Astrocyte (in vitro differentiated cells and primary cell): ENCODE data around the gene MRRF. TPM values are rescaled to one million over a fixed set of nuclear protein-coding genes. Genes with fewer than 3 reads are reported as not detected.

Experiments
- DNase-seq: peaks from one replicate; pipeline ENCODE4 v3.0.0-alpha.2; 2010; ENCODE audit warnings: low read depth
- FAIRE-seq: peaks from 2 replicates; lab custom pipeline; 2011; peaks lifted over from hg19 to GRCh38; lab: Jason Lieb, UNC
- H2AFZ ChIP-seq: 2 replicates; pipeline ENCODE4 v1.6.0; 2012; ENCODE audit warnings: low read depth, low read length, inconsistent platforms
- H3K27ac ChIP-seq: 2 replicates; pipeline ENCODE4 v1.5.1; 2011; ENCODE audit warnings: low read depth, low read length, inconsistent platforms
- H3K27me3 ChIP-seq: 2 replicates; pipeline ENCODE4 v1.6.0; 2011; ENCODE audit warnings: low read length, inconsistent platforms; ENCODE audit not compliant: insufficient read depth
- H3K36me3 ChIP-seq: 2 replicates; pipeline ENCODE4 v1.5.1; 2011; ENCODE audit warnings: low read length, inconsistent platforms; ENCODE audit not compliant: insufficient read depth
- H3K4me1 ChIP-seq: 2 replicates; pipeline ENCODE4 v1.5.1; 2011; ENCODE audit warnings: low read length, inconsistent platforms; ENCODE audit not compliant: insufficient read depth
- H3K4me2 ChIP-seq: 2 replicates; pipeline ENCODE4 v1.6.0; 2012; ENCODE audit warnings: low read length, inconsistent platforms
- H3K4me3 ChIP-seq: 2 replicates; pipeline ENCODE4 v1.5.1; 2011; ENCODE audit warnings: low read depth, mild to moderate bottlenecking, low read length, inconsistent platforms; ENCODE audit not compliant: insufficient read depth
- H3K79me2 ChIP-seq: 2 replicates; pipeline ENCODE4 v1.6.0; 2012; ENCODE audit warnings: mild to moderate bottlenecking, low read length, inconsistent platforms; ENCODE audit not compliant: insufficient read depth
- H3K9ac ChIP-seq: 2 replicates; pipeline ENCODE4 v1.6.0; 2012; ENCODE audit warnings: mild to moderate bottlenecking, low read length, inconsistent platforms
- H3K9me3 ChIP-seq: 2 replicates; pipeline ENCODE4 v1.5.1; 2012; ENCODE audit warnings: low read depth, mild to moderate bottlenecking, low read length, inconsistent platforms; ENCODE audit not compliant: insufficient read depth
- H4K20me1 ChIP-seq: 2 replicates; pipeline ENCODE4 v1.6.0; 2012; ENCODE audit warnings: low read length, inconsistent platforms; ENCODE audit not compliant: insufficient read depth
- H3K27ac Mint-ChIP-seq: one replicate; pipeline ENCODE4 v1.8.0; 2021; ENCODE audit warnings: mild to moderate bottlenecking, mixed read lengths; ENCODE audit not compliant: unreplicated experiment
- H3K27me3 Mint-ChIP-seq: one replicate; pipeline ENCODE4 v1.8.0; 2021; ENCODE audit warnings: low read depth, mixed read lengths; ENCODE audit not compliant: unreplicated experiment
- H3K36me3 Mint-ChIP-seq: one replicate; pipeline ENCODE4 v1.8.0; 2021; ENCODE audit warnings: low read depth, mixed read lengths; ENCODE audit not compliant: unreplicated experiment
- H3K4me1 Mint-ChIP-seq: one replicate; pipeline ENCODE4 v1.8.0; 2021; ENCODE audit warnings: low read depth, mixed read lengths; ENCODE audit not compliant: unreplicated experiment
- H3K4me3 Mint-ChIP-seq: one replicate; pipeline ENCODE4 v1.8.0; 2021; ENCODE audit warnings: mild to moderate bottlenecking, moderate library complexity, mixed read lengths; ENCODE audit not compliant: unreplicated experiment
- H3K9me3 Mint-ChIP-seq: one replicate; pipeline ENCODE4 v1.8.0; 2021; ENCODE audit warnings: mild to moderate bottlenecking, mixed read lengths; ENCODE audit not compliant: unreplicated experiment
- CTCF ChIP-seq: IDR thresholded peaks from 2 replicates; pipeline ENCODE4 v1.5.1; 2011; ENCODE audit warnings: low read depth, mild to moderate bottlenecking, inconsistent platforms, low read length, moderate library complexity; ENCODE audit not compliant: insufficient read depth
- EZH2 ChIP-seq: IDR thresholded peaks from 2 replicates; pipeline ENCODE4 v1.6.1; 2012; ENCODE audit warnings: mild to moderate bottlenecking, low read length, inconsistent platforms; ENCODE audit not compliant: insufficient read depth
- total RNA-seq: library from RNA; stranded (reverse); gene quantifications from 2 replicates; pipeline ENCODE4 v1.2.1, GENCODE V29; 2021

MRRF gene
- total RNA-seq, 1 donor from 2014 or later: 24.0 TPM

DNA sequence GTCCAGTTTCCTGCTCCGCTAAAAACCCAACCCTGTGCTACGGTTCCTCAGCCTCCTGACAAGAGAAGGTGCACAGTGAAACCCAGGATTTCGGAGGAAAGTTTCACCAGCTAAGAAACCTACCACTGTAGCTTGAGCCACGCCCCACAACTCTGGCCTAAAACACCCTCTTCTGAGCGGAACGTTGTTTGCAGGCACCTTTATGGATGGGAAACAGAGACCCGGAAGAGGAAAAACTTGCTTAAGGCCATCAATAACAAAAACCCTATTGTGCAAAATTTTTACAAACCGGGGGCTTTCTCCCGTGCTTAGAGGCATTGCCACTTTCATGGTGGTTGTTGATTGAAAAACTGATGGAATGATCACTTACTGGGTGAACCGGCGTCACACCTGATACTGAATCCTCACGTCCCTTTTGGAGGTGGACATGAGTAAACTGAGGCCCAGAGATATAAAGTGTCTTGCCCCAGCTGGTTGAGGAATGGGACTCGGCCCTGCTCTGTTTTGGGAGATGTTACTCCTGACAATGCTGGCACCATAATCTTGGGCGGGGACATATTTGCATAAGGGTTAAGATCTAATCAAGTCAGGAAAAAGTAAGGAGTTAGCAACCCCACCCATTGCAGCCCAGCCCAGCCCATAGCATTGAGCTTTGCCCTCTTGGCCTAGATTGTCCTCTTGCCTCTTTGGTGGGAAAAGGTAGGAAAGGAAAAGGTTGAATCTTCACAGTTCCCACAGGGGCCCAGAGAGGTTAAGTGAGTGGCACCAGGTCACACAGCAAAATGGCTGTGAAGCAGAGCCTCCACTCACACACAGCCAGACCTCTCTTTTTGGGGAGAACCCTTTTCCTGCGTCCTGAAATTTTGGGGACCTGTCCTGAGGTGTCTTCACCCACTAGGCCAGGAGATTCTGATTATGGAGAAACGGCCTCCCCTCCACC lies 82.9 kb downstream of the MRRF start:
- Histone ChIP-seq H3K9me3 (no peaks in the 10 kb centered on the region), H2AFZ (peak overlapping the region; percentile 91), H3K27ac (no peak overlapping the region), H3K9ac (peak overlapping the region; percentile 61), H3K27me3 (no peaks in the 10 kb centered on the region), H3K4me3 (peak overlapping the region; percentile 60), H3K4me2 (peak overlapping the region; percentile 85), H4K20me1 (no peaks in the 10 kb centered on the region), H3K79me2 (no peaks in the 10 kb centered on the region), H3K4me1 (peaks cover 3% of the 10 kb centered on the region), H3K36me3 (no peaks in the 10 kb centered on the region)
- Mint-ChIP-seq H3K27me3 (peaks cover 33% of the 10 kb centered on the region), H3K9me3 (peaks cover 6% of the 10 kb centered on the region), H3K4me3 (peak overlapping the region; percentile 83), H3K36me3 (peaks cover 2% of the 10 kb centered on the region), H3K27ac (peak overlapping the region; percentile 72), H3K4me1 (peaks cover 2% of the 10 kb centered on the region)
- DNase-seq (no peak), FAIRE-seq (no peak)
- TF ChIP-seq EZH2 (no peak), CTCF (no peak)

DNA sequence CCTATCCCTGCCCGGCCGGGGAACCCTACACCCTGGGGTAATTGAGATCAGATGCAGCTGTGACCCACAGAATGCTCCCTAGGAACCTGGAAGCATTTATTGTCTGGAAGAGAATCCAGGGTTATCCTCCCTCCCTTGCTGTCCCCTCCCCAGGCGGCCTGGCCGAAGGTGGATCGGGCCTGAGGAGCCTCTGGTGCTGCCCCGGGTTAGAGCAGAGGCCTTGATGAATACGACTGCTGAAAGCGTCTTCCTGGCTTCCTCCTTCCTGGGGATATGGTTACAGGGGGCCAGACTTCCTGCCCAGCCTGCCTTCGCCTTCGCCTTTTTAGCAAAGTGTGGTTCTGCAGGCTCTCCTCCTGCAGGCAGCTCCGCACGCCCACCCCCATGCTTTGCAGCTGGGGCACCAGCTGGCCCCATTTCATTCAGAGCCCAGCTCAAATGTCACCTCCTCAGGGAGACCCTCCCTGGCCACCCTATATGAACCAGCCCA lies 83.7 kb downstream of the MRRF start:
- no peaks in the 10 kb centered on the region for H3K4me1 Mint-ChIP-seq
- Histone ChIP-seq H3K4me1 (peaks cover 3% of the 10 kb centered on the region), H3K27me3 (no peaks in the 10 kb centered on the region), H3K4me3 (no peak overlapping the region), H3K9me3 (no peaks in the 10 kb centered on the region), H3K36me3 (no peaks in the 10 kb centered on the region), H3K4me2 (no peak overlapping the region), H3K27ac (no peak overlapping the region), H3K9ac (no peak overlapping the region), H2AFZ (no peak overlapping the region), H4K20me1 (no peaks in the 10 kb centered on the region), H3K79me2 (no peaks in the 10 kb centered on the region)
- H3K27me3 Mint-ChIP-seq: peaks cover 35% of the 10 kb centered on the region
- no peak overlapping the region for H3K27ac Mint-ChIP-seq
- H3K9me3 Mint-ChIP-seq: peaks cover 6% of the 10 kb centered on the region
- H3K4me3 Mint-ChIP-seq: no peak overlapping the region
- peaks cover 2% of the 10 kb centered on the region for H3K36me3 Mint-ChIP-seq
- no peak for TF ChIP-seq CTCF
- no peak for TF ChIP-seq EZH2
- no peak for FAIRE-seq
- no peak for DNase-seq
